Coronary artery (tissue), 2 donors: ENCODE data around the gene PKD1L1.
A peak's percentile ranks its signal among the peaks of the same experiment; 100 is the strongest.

Experiments
- DNase-seq: peaks from one replicate; pipeline ENCODE4 v3.0.0-alpha.2; 2017; ENCODE audit warnings: low spot score
- H3K27ac ChIP-seq, 2 donors: fragments of 200-600 bp; sonication (generic); one replicate each; pipeline ENCODE4 v1.5.1; 2016 to 2019
- H3K4me3 ChIP-seq: fragments of 200-600 bp; sonication (generic); 2 replicates; pipeline ENCODE4 v1.5.1; 2016; ENCODE audit warnings: mild to moderate bottlenecking, moderate library complexity
- CTCF ChIP-seq: fragments of 200-600 bp; sonication (generic); IDR thresholded peaks from one replicate; pipeline ENCODE4 v1.5.1; 2019; ENCODE audit warnings: antibody characterized with exemption

The PKD1L1 gene

GRCh38 chr7:47782022-47782421 lies 166.2 kb downstream of the PKD1L1 start:
- no peak for DNase-seq
- Histone ChIP-seq H3K27ac (peak overlapping the region; percentile 68 to 83), H3K4me3 (no peak overlapping the region)
- TF ChIP-seq CTCF: no peak

GRCh38 chr7:47780555-47780954 lies 167.7 kb downstream of the PKD1L1 start:
- H3K27ac ChIP-seq: no peak overlapping the region
- no peak overlapping the region for H3K4me3 ChIP-seq
- DNase-seq: no peak
- TF ChIP-seq CTCF: no peak

GRCh38 chr7:47779341-47779771 lies 168.9 kb downstream of the PKD1L1 start:
- TF ChIP-seq CTCF: no peak
- Histone ChIP-seq H3K27ac (no peak overlapping the region), H3K4me3 (no peak overlapping the region)
- DNase-seq: no peak

GRCh38 chr7:47778153-47778661 lies 170.1 kb downstream of the PKD1L1 start:
- no peak for TF ChIP-seq CTCF
- no peak for DNase-seq
- no peak overlapping the region for H3K27ac ChIP-seq
- H3K4me3 ChIP-seq: no peak overlapping the region

GRCh38 chr7:47777531-47778152 lies 170.6 kb downstream of the PKD1L1 start:
- H3K27ac ChIP-seq: no peak overlapping the region
- no peak for DNase-seq
- no peak for TF ChIP-seq CTCF
- no peak overlapping the region for H3K4me3 ChIP-seq

- no peak overlapping the region for H3K27ac ChIP-seq
- DNase-seq: no peak
These were observed 171.9 kb downstream of the PKD1L1 start for GRCh38 chr7:47776335-47776734.

More at GRCh38 chr7:47776335-47776734, 171.9 kb downstream of the PKD1L1 start:
- TF ChIP-seq CTCF: no peak
- no peak overlapping the region for H3K4me3 ChIP-seq
